GM12891 (cell line): ENCODE measurements around the gene KRT1.
"Not testable (repeated sequence)": the region's sequence is repeated elsewhere in the genome, so short reads cannot be mapped to it uniquely, and the experiment has no call there.

Experiments used
- DNase-seq: peaks from one replicate; pipeline ENCODE4 v3.0.0; 2011; ENCODE audit warnings: low spot score; ENCODE audit not compliant: insufficient read length
- FAIRE-seq: peaks from 2 replicates; lab custom pipeline; 2011; peaks lifted over from hg19 to GRCh38; lab: Jason Lieb, UNC
- PAX5 ChIP-seq: IDR thresholded peaks from 2 replicates; pipeline ENCODE4 v1.6.1; 2011; ENCODE audit warnings: low read length, moderate library complexity, mild to moderate bottlenecking; ENCODE audit not compliant: insufficient read depth, severe bottlenecking
- POLR2A ChIP-seq: IDR thresholded peaks from 2 replicates; pipeline ENCODE4 v1.6.1; 2011; ENCODE audit warnings: low read depth, low read length, control low read depth
- POLR2AphosphoS5 ChIP-seq: IDR thresholded peaks from 2 replicates; pipeline ENCODE4 v1.6.1; 2011; ENCODE audit warnings: low read depth, low read length, control low read depth
- POU2F2 ChIP-seq: IDR thresholded peaks from 2 replicates; pipeline ENCODE4 v1.6.1; 2011; ENCODE audit warnings: low read depth, mild to moderate bottlenecking, control low read depth, low read length, moderate library complexity
- SPI1 ChIP-seq: IDR thresholded peaks from 2 replicates; pipeline ENCODE4 v1.6.1; 2011; ENCODE audit warnings: low read depth, low read length, control low read depth
- TAF1 ChIP-seq: IDR thresholded peaks from 2 replicates; pipeline ENCODE4 v1.6.1; 2011; ENCODE audit warnings: low read depth, low read length, control low read depth

Gene KRT1

DNA sequence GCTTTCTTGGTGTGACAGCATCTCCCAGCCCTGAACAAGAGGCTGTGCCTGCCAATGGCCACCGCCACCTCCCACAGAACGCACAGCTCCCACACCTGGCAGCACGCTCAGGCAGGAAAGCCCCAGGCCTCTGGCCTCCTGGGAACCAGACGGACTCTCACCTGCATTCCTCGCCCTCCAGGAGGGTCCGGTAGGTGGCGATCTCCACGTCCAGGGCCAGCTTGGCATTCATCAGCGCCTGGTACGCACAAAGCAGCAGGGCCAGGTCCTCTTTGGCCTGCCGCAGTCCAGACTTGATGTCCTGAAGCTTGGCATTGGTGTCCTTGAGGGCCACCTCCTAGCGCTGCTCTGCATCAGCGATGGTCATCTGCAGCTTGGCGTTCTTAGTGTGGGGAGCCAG, 35.2 kb upstream of the KRT1 start:
- DNase-seq (no peak), FAIRE-seq (no peak)

DNA sequence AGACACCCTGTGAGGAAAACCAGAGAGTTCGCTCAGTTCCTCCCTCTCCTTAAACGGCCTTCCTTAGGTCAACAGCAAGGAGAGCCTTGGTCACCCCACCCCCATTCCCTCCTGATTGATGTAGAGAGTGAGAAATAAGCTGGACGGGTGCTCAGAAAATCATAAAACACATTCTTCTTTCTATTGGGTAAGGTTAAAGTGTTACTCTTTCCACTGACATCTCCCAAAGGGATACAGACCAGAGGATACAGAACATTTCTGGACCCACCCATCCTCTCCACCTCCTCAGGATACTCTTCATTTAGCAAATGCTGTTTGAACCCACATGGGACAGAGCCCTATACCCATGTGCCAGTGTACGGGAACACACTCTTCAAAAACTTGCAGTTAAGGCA, 34.7 kb upstream of the KRT1 start:
- TF ChIP-seq POLR2AphosphoS5, result no peak
- no peak for TF ChIP-seq SPI1
- TF ChIP-seq POU2F2, result no peak
- TF ChIP-seq TAF1, result no peak
- no peak for TF ChIP-seq POLR2A
- TF ChIP-seq PAX5, result no peak
- DNase-seq (no peak), FAIRE-seq (no peak)

More for the DNA sequence above, 35.2 kb upstream of the KRT1 start:
- TF ChIP-seq POU2F2 (no peak), POLR2AphosphoS5 (no peak), PAX5 (no peak), SPI1 (no peak), POLR2A (no peak), TAF1 (no peak)

DNA sequence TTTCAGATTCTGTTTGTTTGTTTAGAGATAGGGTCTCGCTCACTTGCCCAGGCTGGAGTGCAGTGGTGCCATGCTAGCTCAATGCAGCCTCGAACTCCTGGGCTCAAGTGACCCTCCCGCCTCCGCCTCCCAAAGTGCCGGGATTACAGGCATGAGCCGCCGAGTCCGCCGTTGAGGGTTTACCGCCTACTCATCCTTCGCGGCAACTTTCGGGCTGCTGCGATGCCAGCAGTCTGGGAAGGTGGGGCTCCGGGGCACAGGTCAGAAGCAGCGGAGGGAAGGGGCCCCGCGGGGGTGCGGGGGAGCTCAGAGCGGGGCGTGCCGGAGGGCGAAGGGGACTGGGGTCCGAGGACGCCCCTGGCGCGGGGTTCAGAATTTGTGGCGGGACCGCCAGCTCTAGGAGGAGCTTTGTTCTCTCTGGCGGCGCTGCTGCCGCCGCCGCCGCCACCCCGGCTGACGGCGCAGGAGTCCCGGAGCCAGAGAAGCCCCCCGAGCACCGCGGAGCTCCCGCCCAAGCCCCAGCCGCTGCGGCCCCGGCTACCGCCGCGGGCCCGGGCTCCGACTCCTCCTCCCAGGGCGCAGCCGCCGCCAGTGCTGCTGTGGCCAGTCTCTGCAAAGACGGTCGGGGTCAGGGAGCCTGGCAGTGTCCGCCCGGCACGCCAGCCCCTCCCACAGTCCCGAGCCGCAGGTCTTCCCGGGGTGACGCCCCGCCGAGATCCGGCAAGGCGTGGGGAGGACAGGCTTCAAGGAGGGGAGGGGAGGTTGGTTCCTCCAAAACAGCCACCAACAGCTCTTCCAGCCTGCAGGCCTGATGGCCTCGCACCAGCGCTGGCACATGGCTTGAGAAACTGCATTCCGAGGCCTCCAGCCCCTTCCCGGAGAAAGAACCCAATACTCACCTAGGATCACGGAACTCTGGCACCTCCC, 34.0 kb upstream of the KRT1 start:
- TF ChIP-seq POU2F2 (no peak), TAF1 (no peak), PAX5 (no peak), POLR2AphosphoS5 (no peak), POLR2A (no peak), SPI1 (no peak)
- DNase-seq (no peak), FAIRE-seq (no peak)

DNA sequence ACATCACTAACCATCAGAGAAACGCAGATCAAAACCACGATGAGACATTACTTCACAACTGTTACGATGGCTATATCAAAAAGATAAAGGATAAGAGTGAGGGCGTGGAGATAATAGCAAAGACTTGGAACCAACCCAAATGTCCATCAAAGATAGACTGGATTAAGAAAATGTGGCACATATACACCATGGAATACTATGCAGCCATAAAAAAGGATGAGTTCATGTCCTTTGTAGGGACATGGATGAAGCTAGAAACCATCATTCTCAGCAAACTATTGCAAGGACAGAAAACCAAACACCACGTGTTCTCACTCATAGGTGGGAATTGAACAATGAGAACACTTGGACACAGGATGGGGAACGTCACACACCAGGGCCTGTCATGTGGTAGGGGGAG, 31.9 kb upstream of the KRT1 start:
- not testable (repeated sequence) for FAIRE-seq, DNase-seq

DNA sequence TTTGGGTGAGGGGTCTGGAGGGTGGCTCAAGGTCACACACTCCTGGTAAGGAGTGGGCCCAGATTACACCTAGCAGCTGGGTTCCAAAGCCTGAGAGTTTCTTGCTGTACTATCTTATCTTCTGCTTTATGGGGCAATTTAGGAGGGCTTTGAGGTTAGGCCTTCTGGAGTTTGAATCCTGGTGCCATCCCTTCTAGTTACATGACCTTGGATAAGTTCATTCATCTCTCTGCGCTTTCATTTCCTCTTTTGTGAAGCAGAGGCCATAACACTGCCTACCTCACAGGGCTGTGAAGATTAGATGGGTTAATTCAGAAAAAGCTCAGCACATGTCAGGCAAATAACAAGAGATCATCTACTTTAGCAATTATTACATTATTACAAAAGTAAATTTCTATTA, 30.5 kb upstream of the KRT1 start:
- TF ChIP-seq POLR2AphosphoS5 (no peak), SPI1 (peak; percentile 84)
- DNase-seq (no peak), FAIRE-seq (no peak)

DNA sequence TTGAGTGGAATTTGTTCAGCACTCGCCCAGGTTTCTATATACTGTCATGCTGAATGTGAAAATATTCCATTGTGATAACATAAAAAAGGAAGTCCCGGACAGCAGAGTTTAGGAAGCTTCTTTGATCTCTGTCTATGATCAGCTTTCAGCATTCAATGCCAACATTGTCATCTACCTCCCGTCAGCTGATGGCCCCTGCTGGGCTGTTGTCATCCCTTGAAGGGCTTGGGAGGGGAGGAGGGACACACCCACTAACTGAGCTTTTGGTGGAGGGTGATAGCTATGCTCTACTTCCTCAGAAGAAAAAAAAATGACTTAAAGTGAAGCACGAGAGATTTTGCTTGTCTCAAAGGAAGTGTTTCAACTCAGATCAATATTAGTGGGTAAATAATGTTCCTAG, 27.8 kb upstream of the KRT1 start:
- DNase-seq (no peak), FAIRE-seq (no peak)
- TF ChIP-seq POLR2A (no peak), POLR2AphosphoS5 (no peak), SPI1 (no peak), POU2F2 (no peak), TAF1 (no peak), PAX5 (no peak)

DNA sequence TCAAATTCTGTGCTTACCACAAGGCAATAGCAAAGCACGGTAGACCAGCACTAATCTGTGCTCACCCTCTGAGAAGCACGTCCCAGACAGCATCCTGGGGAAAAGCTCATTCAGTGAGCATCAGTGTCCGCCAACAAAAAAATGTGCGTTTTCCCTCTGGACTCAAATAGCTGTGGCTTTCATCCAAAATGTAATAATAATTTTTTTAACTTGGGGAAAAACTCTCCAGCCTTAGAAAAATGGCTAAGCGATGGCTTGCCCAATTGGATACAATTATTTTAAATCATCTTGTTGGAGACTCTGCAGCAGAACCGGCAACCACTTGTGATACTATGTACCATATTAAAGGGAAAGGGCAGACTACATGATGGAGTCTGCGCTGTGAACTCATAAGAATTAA, 24.3 kb upstream of the KRT1 start:
- TF ChIP-seq POLR2A (no peak), PAX5 (no peak), SPI1 (no peak), POLR2AphosphoS5 (no peak), POU2F2 (no peak), TAF1 (no peak)
- DNase-seq (no peak), FAIRE-seq (no peak)

DNA sequence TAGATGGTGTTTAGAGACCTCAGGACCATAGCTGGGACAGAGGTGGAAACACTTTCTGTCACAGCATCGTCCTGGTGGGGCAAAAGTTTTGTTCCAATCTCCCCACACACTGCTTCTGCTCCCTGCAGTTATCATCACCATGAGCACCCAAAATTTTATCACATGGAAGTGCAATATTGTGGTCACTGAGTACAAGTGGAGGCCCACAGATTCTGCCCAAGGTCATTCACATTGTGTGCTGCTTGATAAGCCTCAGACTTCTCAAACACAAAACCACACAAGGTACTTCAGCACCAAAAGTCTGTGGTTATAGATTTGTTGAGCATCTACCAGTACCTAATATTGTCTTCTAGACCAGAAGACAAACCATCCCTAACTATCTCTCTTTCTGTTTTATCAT, 23.7 kb upstream of the KRT1 start:
- FAIRE-seq, result no peak
- TF ChIP-seq POLR2AphosphoS5, result no peak
- TF ChIP-seq POLR2A, result no peak
- no peak for TF ChIP-seq SPI1
- no peak for TF ChIP-seq PAX5
- no peak for TF ChIP-seq POU2F2
- TF ChIP-seq TAF1, result no peak
- DNase-seq, result no peak

DNA sequence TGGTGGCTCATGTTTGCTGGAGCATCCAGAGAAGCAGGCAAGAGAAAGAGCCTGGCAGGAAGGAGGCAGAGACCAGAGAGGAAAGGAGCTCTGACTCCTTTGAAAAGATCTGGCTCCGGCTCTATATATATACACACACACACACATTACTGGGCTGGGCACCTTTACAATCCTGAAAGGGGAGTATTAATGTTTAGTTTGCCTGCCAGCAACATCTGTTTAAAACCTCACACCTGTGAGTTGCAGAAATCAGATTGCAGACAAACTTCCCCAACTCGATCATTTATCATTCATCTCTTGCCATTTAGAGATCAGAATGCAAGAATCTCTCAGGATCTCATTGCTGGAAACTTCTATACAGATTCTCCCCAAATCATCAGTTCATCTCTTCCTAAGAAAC, 23.2 kb upstream of the KRT1 start, which contains the start of gene KRT77:
Gene KRT77, minus strand, starts transcription at position 101 of the 400 bp plus-strand sequence. Its CDS starts 90 bp downstream, at position 11.
- FAIRE-seq, result no peak
- DNase-seq, result no peak
- no peak for TF ChIP-seq SPI1
- no peak for TF ChIP-seq POLR2AphosphoS5
- no peak for TF ChIP-seq PAX5
- no peak for TF ChIP-seq TAF1
- TF ChIP-seq POLR2A, result no peak
- TF ChIP-seq POU2F2, result no peak

DNA sequence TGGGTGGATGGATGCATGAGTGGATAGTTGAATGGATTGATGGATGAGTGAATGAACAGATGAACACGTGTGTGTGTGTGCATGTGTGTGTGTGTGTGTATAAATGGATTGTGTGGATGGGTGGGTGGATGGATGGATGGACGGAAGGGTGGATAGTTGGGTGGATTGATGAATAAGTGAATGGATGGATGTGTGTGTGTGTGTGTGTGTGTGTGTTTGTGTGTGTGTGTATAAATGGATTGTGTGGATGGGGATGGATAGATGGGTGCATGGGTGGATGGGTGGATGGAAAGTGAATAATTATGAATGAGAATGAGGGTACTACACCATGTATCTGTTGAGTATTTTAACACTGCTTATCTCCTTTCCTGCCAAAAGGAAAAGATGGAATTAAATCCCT, 22.1 kb upstream of the KRT1 start:
- FAIRE-seq, result no peak
- DNase-seq, result no peak
- TF ChIP-seq PAX5, result no peak
- TF ChIP-seq SPI1, result no peak
- TF ChIP-seq POU2F2, result no peak
- no peak for TF ChIP-seq POLR2AphosphoS5
- TF ChIP-seq POLR2A, result no peak
- TF ChIP-seq TAF1, result no peak

DNA sequence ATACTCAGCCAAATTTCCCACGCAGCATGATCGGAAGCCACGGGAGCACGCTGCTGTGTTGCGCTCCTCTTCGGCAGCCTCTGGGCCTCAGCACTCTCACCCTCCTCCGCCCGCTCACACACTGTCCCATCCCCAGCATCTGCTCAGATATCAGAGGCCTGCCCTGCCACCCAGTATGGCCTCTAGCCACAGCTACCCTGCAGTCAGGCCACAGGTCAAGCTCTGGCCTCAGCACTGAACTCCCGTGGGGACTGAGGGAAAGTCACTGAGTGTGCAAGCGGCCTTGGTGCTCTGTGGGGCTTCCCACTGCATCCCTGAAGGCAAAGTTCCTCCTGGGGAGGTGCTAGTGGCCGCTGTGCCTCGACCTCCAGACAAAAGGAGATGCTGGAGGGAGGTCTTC, 21.1 kb upstream of the KRT1 start:
- FAIRE-seq (no peak), DNase-seq (no peak)
- no peak for TF ChIP-seq TAF1
- no peak for TF ChIP-seq POLR2AphosphoS5
- no peak for TF ChIP-seq POLR2A
- no peak for TF ChIP-seq PAX5
- TF ChIP-seq POU2F2, result no peak
- TF ChIP-seq SPI1, result no peak
